22Rv1 (cell line): ENCODE results near the gene PARP3.

Source experiments
- ZFX ChIP-seq: fragments of 450-650 bp; IDR thresholded peaks from 2 replicates; pipeline ENCODE4 v1.6.1; 2017; ENCODE audit warnings: antibody characterized with exemption, borderline replicate concordance
- TF ChIP-seq, protein P1 (sequence below): fragments of 450-650 bp; IDR thresholded peaks from 2 replicates; pipeline ENCODE4 v1.5.1; 2017; ENCODE audit warnings: mild to moderate bottlenecking

DNA sequence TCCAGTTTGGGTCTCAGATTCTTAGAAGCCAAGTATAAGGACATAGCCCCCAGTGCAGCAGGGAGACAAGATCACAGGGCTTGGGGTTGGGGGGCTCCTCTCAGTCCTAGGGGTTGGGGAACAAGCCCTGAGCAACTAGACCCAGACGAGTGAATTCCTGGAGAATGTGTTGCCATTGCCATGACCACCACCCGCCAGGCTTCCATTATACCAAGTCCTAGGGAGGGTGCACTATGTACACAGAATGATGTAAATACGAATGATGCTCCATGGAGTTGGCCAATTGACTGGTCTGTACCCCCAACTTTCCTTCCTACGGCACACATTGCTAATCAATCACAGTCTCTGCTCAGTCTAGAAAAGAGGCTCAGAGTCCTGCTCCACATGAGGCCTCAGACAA is 47.8 kb upstream of the PARP3 start:
- TF ChIP-seq, protein P1, sequence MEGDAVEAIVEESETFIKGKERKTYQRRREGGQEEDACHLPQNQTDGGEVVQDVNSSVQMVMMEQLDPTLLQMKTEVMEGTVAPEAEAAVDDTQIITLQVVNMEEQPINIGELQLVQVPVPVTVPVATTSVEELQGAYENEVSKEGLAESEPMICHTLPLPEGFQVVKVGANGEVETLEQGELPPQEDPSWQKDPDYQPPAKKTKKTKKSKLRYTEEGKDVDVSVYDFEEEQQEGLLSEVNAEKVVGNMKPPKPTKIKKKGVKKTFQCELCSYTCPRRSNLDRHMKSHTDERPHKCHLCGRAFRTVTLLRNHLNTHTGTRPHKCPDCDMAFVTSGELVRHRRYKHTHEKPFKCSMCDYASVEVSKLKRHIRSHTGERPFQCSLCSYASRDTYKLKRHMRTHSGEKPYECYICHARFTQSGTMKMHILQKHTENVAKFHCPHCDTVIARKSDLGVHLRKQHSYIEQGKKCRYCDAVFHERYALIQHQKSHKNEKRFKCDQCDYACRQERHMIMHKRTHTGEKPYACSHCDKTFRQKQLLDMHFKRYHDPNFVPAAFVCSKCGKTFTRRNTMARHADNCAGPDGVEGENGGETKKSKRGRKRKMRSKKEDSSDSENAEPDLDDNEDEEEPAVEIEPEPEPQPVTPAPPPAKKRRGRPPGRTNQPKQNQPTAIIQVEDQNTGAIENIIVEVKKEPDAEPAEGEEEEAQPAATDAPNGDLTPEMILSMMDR = no peak
- TF ChIP-seq ZFX = no peak
